ENCODE results near the gene GZMB.

The GZMB gene

GRCh38 chr14:24634158-24634557 is at the start of gene GZMB:
GZMB (minus strand) TSS chr14:24634190; CDS start chr14:24634160, 30 bp downstream.
- ATAC-seq (ENCODE audit: low read depth), result no peak
- no peaks in the 10 kb centered on the region for H3K9me3 Mint-ChIP-seq
- H3K27ac Mint-ChIP-seq, result no peak within 1 kb of the TSS
- no peaks in the 10 kb centered on the region for H3K36me3 Mint-ChIP-seq
- H3K27me3 Mint-ChIP-seq, result peaks cover 2% of the 10 kb centered on the region
- no peak for DNase-seq (ENCODE audit: low spot score in 2 of 2)
- H3K4me3 Mint-ChIP-seq, result no peak within 1 kb of the TSS
- H3K4me1 Mint-ChIP-seq, result no peaks in the 10 kb centered on the region

GRCh38 chr14:24681056-24681455 is 47.1 kb upstream of the GZMB start:
- no peak for ATAC-seq (ENCODE audit: low read depth)
- Mint-ChIP-seq H3K4me3 (no peak overlapping the region), H3K27ac (no peak overlapping the region), H3K4me1 (peaks cover 17% of the 10 kb centered on the region), H3K36me3 (no peaks in the 10 kb centered on the region), H3K27me3 (no peaks in the 10 kb centered on the region), H3K9me3 (peaks cover 1% of the 10 kb centered on the region)
- no peak for DNase-seq (ENCODE audit: low spot score in 2 of 2)

- Mint-ChIP-seq H3K4me1 (peaks cover 18% of the 10 kb centered on the region), H3K4me3 (no peak overlapping the region), H3K9me3 (peaks cover 1% of the 10 kb centered on the region), H3K36me3 (no peaks in the 10 kb centered on the region), H3K27ac (no peak overlapping the region), H3K27me3 (no peaks in the 10 kb centered on the region)
- DNase-seq (ENCODE audit: low spot score in 2 of 2) (no peak), ATAC-seq (ENCODE audit: low read depth) (no peak)
These were observed 46.5 kb upstream of the GZMB start for GRCh38 chr14:24680516-24680915.

- Mint-ChIP-seq H3K4me1 (peaks cover 24% of the 10 kb centered on the region), H3K9me3 (peaks cover 1% of the 10 kb centered on the region), H3K4me3 (no peak overlapping the region), H3K36me3 (peaks cover 2% of the 10 kb centered on the region), H3K27ac (no peak overlapping the region), H3K27me3 (no peaks in the 10 kb centered on the region)
- ATAC-seq (ENCODE audit: low read depth) (no peak), DNase-seq (ENCODE audit: low spot score in 2 of 2) (no peak)
These were observed 45.4 kb upstream of the GZMB start for GRCh38 chr14:24679248-24679961.

GRCh38 chr14:24678801-24679247 is 44.8 kb upstream of the GZMB start:
- Mint-ChIP-seq H3K27me3 (no peaks in the 10 kb centered on the region), H3K27ac (peak overlapping the region; percentile 68), H3K4me3 (peak overlapping the region; percentile 88), H3K36me3 (peaks cover 2% of the 10 kb centered on the region), H3K9me3 (peaks cover 1% of the 10 kb centered on the region), H3K4me1 (peaks cover 30% of the 10 kb centered on the region)
- peak; percentile 74 to 80 for DNase-seq (ENCODE audit: low spot score in 2 of 2)
- ATAC-seq (ENCODE audit: low read depth), result peak; percentile 89

GRCh38 chr14:24677956-24678355 is 44.0 kb upstream of the GZMB start:
- DNase-seq (ENCODE audit: low spot score in 2 of 2) (no peak), ATAC-seq (ENCODE audit: low read depth) (no peak)
- Mint-ChIP-seq H3K27me3 (no peaks in the 10 kb centered on the region), H3K36me3 (peaks cover 2% of the 10 kb centered on the region), H3K27ac (no peak overlapping the region), H3K4me1 (peaks cover 37% of the 10 kb centered on the region), H3K4me3 (no peak overlapping the region), H3K9me3 (peaks cover 1% of the 10 kb centered on the region)

- Mint-ChIP-seq H3K36me3 (peaks cover 4% of the 10 kb centered on the region), H3K27me3 (no peaks in the 10 kb centered on the region), H3K9me3 (peaks cover 5% of the 10 kb centered on the region), H3K27ac (peak overlapping the region; percentile 86), H3K4me3 (peak overlapping the region; percentile 54), H3K4me1 (peaks cover 37% of the 10 kb centered on the region)
- DNase-seq (ENCODE audit: low spot score in 2 of 2) (no peak), ATAC-seq (ENCODE audit: low read depth) (peak; percentile 46)
These were observed 40.4 kb upstream of the GZMB start for GRCh38 chr14:24674204-24674970.

- H3K27ac Mint-ChIP-seq, result peak overlapping the region; percentile 86
- H3K4me3 Mint-ChIP-seq, result peak overlapping the region; percentile 82
- H3K9me3 Mint-ChIP-seq, result peaks cover 5% of the 10 kb centered on the region
- ATAC-seq (ENCODE audit: low read depth) (peak; percentile 34), DNase-seq (ENCODE audit: low spot score in 2 of 2) (no peak)
- H3K27me3 Mint-ChIP-seq, result no peaks in the 10 kb centered on the region
- H3K36me3 Mint-ChIP-seq, result peaks cover 4% of the 10 kb centered on the region
- H3K4me1 Mint-ChIP-seq, result peaks cover 33% of the 10 kb centered on the region
These were observed 39.7 kb upstream of the GZMB start for GRCh38 chr14:24673534-24674203.

GRCh38 chr14:24673059-24673458 is 39.1 kb upstream of the GZMB start:
- H3K27me3 Mint-ChIP-seq, result no peaks in the 10 kb centered on the region
- H3K9me3 Mint-ChIP-seq, result peaks cover 5% of the 10 kb centered on the region
- peak in 1 of 2 donors; percentile 45 for DNase-seq (ENCODE audit: low spot score in 2 of 2)
- peak overlapping the region; percentile 86 for H3K27ac Mint-ChIP-seq
- ATAC-seq (ENCODE audit: low read depth), result peak; percentile 93
- peaks cover 32% of the 10 kb centered on the region for H3K4me1 Mint-ChIP-seq
- H3K4me3 Mint-ChIP-seq, result peak overlapping the region; percentile 82
- peaks cover 4% of the 10 kb centered on the region for H3K36me3 Mint-ChIP-seq

- peaks cover 6% of the 10 kb centered on the region for H3K36me3 Mint-ChIP-seq
- ATAC-seq (ENCODE audit: low read depth), result no peak
- H3K27me3 Mint-ChIP-seq, result no peaks in the 10 kb centered on the region
- H3K9me3 Mint-ChIP-seq, result peaks cover 7% of the 10 kb centered on the region
- peaks cover 30% of the 10 kb centered on the region for H3K4me1 Mint-ChIP-seq
- DNase-seq (ENCODE audit: low spot score in 2 of 2), result no peak
- H3K27ac Mint-ChIP-seq, result no peak overlapping the region
- H3K4me3 Mint-ChIP-seq, result no peak overlapping the region
These were observed 36.6 kb upstream of the GZMB start for GRCh38 chr14:24670594-24670993.

- Mint-ChIP-seq H3K9me3 (peaks cover 7% of the 10 kb centered on the region), H3K4me1 (peaks cover 33% of the 10 kb centered on the region), H3K36me3 (peaks cover 6% of the 10 kb centered on the region), H3K27ac (no peak overlapping the region), H3K4me3 (no peak overlapping the region), H3K27me3 (no peaks in the 10 kb centered on the region)
- no peak for ATAC-seq (ENCODE audit: low read depth)
- no peak for DNase-seq (ENCODE audit: low spot score in 2 of 2)
These were observed 35.7 kb upstream of the GZMB start for GRCh38 chr14:24669651-24670050.

- H3K9me3 Mint-ChIP-seq, result peaks cover 3% of the 10 kb centered on the region
- peaks cover 21% of the 10 kb centered on the region for H3K4me1 Mint-ChIP-seq
These were observed 31.5 kb upstream of the GZMB start for GRCh38 chr14:24665440-24665991.

GRCh38 chr14:24664366-24664765 is 30.4 kb upstream of the GZMB start:
- H3K4me3 Mint-ChIP-seq, result no peak overlapping the region
- peaks cover 3% of the 10 kb centered on the region for H3K36me3 Mint-ChIP-seq
- peaks cover 23% of the 10 kb centered on the region for H3K4me1 Mint-ChIP-seq
- no peak overlapping the region for H3K27ac Mint-ChIP-seq
- ATAC-seq (ENCODE audit: low read depth), result no peak
- no peak for DNase-seq (ENCODE audit: low spot score in 2 of 2)
- H3K27me3 Mint-ChIP-seq, result no peaks in the 10 kb centered on the region
- H3K9me3 Mint-ChIP-seq, result peaks cover 3% of the 10 kb centered on the region

More at GRCh38 chr14:24665440-24665991, 31.5 kb upstream of the GZMB start:
- Mint-ChIP-seq H3K27ac (peak overlapping the region; percentile 84), H3K36me3 (peaks cover 5% of the 10 kb centered on the region), H3K27me3 (no peaks in the 10 kb centered on the region), H3K4me3 (peak overlapping the region; percentile 76)
- no peak for DNase-seq (ENCODE audit: low spot score in 2 of 2)
- ATAC-seq (ENCODE audit: low read depth), result peak; percentile 72

GRCh38 chr14:24662753-24663152 is 28.8 kb upstream of the GZMB start:
- no peak for DNase-seq (ENCODE audit: low spot score in 2 of 2)
- H3K36me3 Mint-ChIP-seq, result no peaks in the 10 kb centered on the region
- no peak overlapping the region for H3K27ac Mint-ChIP-seq
- no peak overlapping the region for H3K4me3 Mint-ChIP-seq
- no peak for ATAC-seq (ENCODE audit: low read depth)
- no peaks in the 10 kb centered on the region for H3K27me3 Mint-ChIP-seq
- peaks cover under 1% of the 10 kb centered on the region for H3K9me3 Mint-ChIP-seq
- peaks cover 23% of the 10 kb centered on the region for H3K4me1 Mint-ChIP-seq
